Transverse colon (tissue), 4 donors: Measurements from ENCODE around the gene NFATC4. TPM values are rescaled to one million over a fixed set of nuclear protein-coding genes. Genes with fewer than 3 reads are reported as not detected.

ENCODE experiments used
- DNase-seq: peaks from one replicate; pipeline ENCODE4 v3.0.0-alpha.2; 2019
- H3K27ac ChIP-seq, 4 donors: fragments of 200-600 bp; sonication (generic); 2 replicates each; pipeline ENCODE4 v1.5.1; 2016 to 2018; ENCODE audit warnings: inconsistent platforms in 4 of 4
- H3K27me3 ChIP-seq: fragments of 200-600 bp; sonication (generic); 2 replicates; pipeline ENCODE4 v1.5.1; 2017; ENCODE audit warnings: inconsistent platforms
- H3K36me3 ChIP-seq, 4 donors: fragments of 200-600 bp; sonication (generic); 2 replicates each; pipeline ENCODE4 v1.5.1; 2017 to 2019; ENCODE audit warnings: inconsistent platforms in 4 of 4
- H3K4me1 ChIP-seq, 4 donors: fragments of 200-600 bp; sonication (generic); 2 replicates each; pipeline ENCODE4 v1.5.1; 2017 to 2020; ENCODE audit warnings: inconsistent platforms in 4 of 4
- H3K4me3 ChIP-seq, 4 donors: fragments of 200-600 bp; sonication (generic); 1 replicate in 1 of 4; 2 replicates in 3 of 4; pipeline versions ENCODE4 v1.5.1 to v1.6.1; 2017 to 2019; ENCODE audit warnings: inconsistent platforms in 4 of 4
- H3K9me3 ChIP-seq, 2 donors: fragments of 200-600 bp; sonication (generic); 2 replicates each; pipeline ENCODE4 v1.5.1; 2017 to 2019; ENCODE audit warnings: inconsistent platforms in 2 of 2
- CTCF ChIP-seq, 5 experiments: fragments of 200-600 bp in 3 of 5; fragments of 450-650 bp in 2 of 5; sonication (generic) in 3 of 5; IDR thresholded peaks; 1 replicate in 2 of 5; 2 replicates in 3 of 5; pipeline ENCODE4 v1.5.1; 2016 to 2017; ENCODE audit warnings: antibody characterized with exemption in 5 of 5, inconsistent platforms in 3 of 5, mild to moderate bottlenecking in 2 of 5, moderate library complexity in 1 of 5
- EP300 ChIP-seq: sonication (generic); formaldehyde crosslinking; IDR thresholded peaks from one replicate; pipeline ENCODE4 v1.6.1; 2017; ENCODE audit warnings: antibody characterized with exemption, low read depth
- POLR2A ChIP-seq: fragments of 450-650 bp; IDR thresholded peaks from one replicate; pipeline ENCODE4 v1.6.1; 2016; ENCODE audit warnings: antibody characterized with exemption, mild to moderate bottlenecking, moderate library complexity
- POLR2AphosphoS5 ChIP-seq, 3 donors: sonication (generic); formaldehyde crosslinking; IDR thresholded peaks; one replicate each; pipeline ENCODE4 v1.6.1; 2016; ENCODE audit warnings: antibody characterized with exemption in 3 of 3
- WGBS, 2 donors: methylation state at CpG; one replicate each; pipeline ENCODE4 v1.1.5; 2018; ENCODE audit warnings: low coverage in 1 of 2; 5-methylcytosine and 5-hydroxymethylcytosine counted together
- in situ Hi-C, 4 donors: fragments of 200-750 bp; cut with MboI; loops; one replicate each; pipeline versions ENCODE4 v1.15.0 to v1.15.1; 2017; ENCODE audit warnings: low sequenced_read_pairs in 3 of 4, low pct_ligation_motif_present in 1 of 4, low pct_unique_long_range_greater_than_20kb in 1 of 4
- intact Hi-C: fragments of 100-400 bp; cut with DNase I; formaldehyde crosslinking; loops from one replicate; pipeline ENCODE4 v1.15.1; 2023; ENCODE audit warnings: low total_unique reads
- total RNA-seq, 4 donors: library from RNA; depleted of rRNA; stranded (reverse); fragments of >200 nt; gene quantifications; one replicate each; pipeline ENCODE4 v1.1.0, GENCODE V29; 2016

Gene NFATC4
- total RNA-seq, 4 donors from 2014 or later = 13.4 to 58.0 (median 20.9) TPM

GRCh38 chr14:24343795-24344660 lies 24.0 kb upstream of the NFATC4 start:
- DNase-seq = no peak
- Histone ChIP-seq H3K4me1 (peaks cover 0 to 6% (median 1%) of the 10 kb centered on the region in 4 donors), H3K36me3 (no peaks in the 10 kb centered on the region), H3K27ac (no peak overlapping the region), H3K27me3 (no peaks in the 10 kb centered on the region), H3K4me3 (no peak overlapping the region), H3K9me3 (no peaks in the 10 kb centered on the region)
- 67 to 69% methylated on average over 3 to 7 of the region's 7 CpGs for WGBS, 2 donors
- in situ Hi-C loops (loop anchor here in 1 of 4 donors (25.0 kb wide), 1 partner anchor 93 kb away; the partner anchor contains the start of genes CBLN3, KHNYN and SDR39U1), intact Hi-C loops (no loop called here)
- no peak for TF ChIP-seq POLR2AphosphoS5 (IDR thresholded peaks at IDR 0.05)
- TF ChIP-seq EP300 = no peak
- no peak for TF ChIP-seq CTCF (IDR thresholded peaks at IDR 0.05)
- TF ChIP-seq POLR2A = no peak

- in situ Hi-C loops = loop anchor here in 1 of 4 donors (25.0 kb wide), 1 partner anchor 90 kb away; the partner anchor contains the start of genes CBLN3, KHNYN and SDR39U1
- Histone ChIP-seq H3K27ac (no peak overlapping the region), H3K27me3 (peaks cover 4% of the 10 kb centered on the region), H3K36me3 (no peaks in the 10 kb centered on the region), H3K4me1 (peaks cover 0 to 6% (median 0%) of the 10 kb centered on the region in 4 donors), H3K4me3 (no peak overlapping the region), H3K9me3 (no peaks in the 10 kb centered on the region)
- intact Hi-C loops = no loop called here
- DNase-seq = no peak
- no peak for TF ChIP-seq POLR2A
- no peak for TF ChIP-seq EP300
- TF ChIP-seq POLR2AphosphoS5 (IDR thresholded peaks at IDR 0.05) = no peak
- TF ChIP-seq CTCF (IDR thresholded peaks at IDR 0.05) = no peak
- WGBS, 2 donors = 15% methylated on average over 1 of the region's 1 CpG; no CpG with 5 or more reads in 1 of the 2 donors
These were observed 20.9 kb upstream of the NFATC4 start for GRCh38 chr14:24347134-24347533.

GRCh38 chr14:24348186-24348585 lies 19.8 kb upstream of the NFATC4 start:
- no peak for DNase-seq
- Histone ChIP-seq H3K36me3 (no peaks in the 10 kb centered on the region), H3K4me1 (peaks cover 0 to 8% (median 0%) of the 10 kb centered on the region in 4 donors), H3K27me3 (peaks cover 4% of the 10 kb centered on the region), H3K4me3 (no peak overlapping the region), H3K9me3 (no peaks in the 10 kb centered on the region), H3K27ac (no peak overlapping the region)
- TF ChIP-seq POLR2A = no peak
- no peak for TF ChIP-seq EP300
- no peak for TF ChIP-seq CTCF (IDR thresholded peaks at IDR 0.05)
- TF ChIP-seq POLR2AphosphoS5 (IDR thresholded peaks at IDR 0.05) = no peak
- 90 to 96% methylated on average over 2 of the region's 2 CpGs for WGBS, 2 donors
- intact Hi-C loops = no loop called here
- in situ Hi-C loops = loop anchor here in 1 of 4 donors (25.0 kb wide), 1 partner anchor 89 kb away; the partner anchor contains the start of genes CBLN3, KHNYN and SDR39U1

GRCh38 chr14:24349742-24350141 lies 18.2 kb upstream of the NFATC4 start:
- 79 to 84% methylated on average over 5 of the region's 5 CpGs for WGBS, 2 donors
- intact Hi-C loops (no loop called here), in situ Hi-C loops (loop anchor here in 1 of 4 donors (25.0 kb wide), 1 partner anchor 88 kb away; the partner anchor contains the start of genes CBLN3, KHNYN and SDR39U1)
- peaks cover 0 to 15% (median 0%) of the 10 kb centered on the region in 4 donors for H3K4me1 ChIP-seq
- DNase-seq = no peak
- no peak overlapping the region for H3K4me3 ChIP-seq
- peaks cover 4% of the 10 kb centered on the region for H3K27me3 ChIP-seq
- no peaks in the 10 kb centered on the region for H3K36me3 ChIP-seq
- H3K27ac ChIP-seq = no peak overlapping the region
- TF ChIP-seq EP300 = no peak
- no peak for TF ChIP-seq CTCF (IDR thresholded peaks at IDR 0.05)
- no peak for TF ChIP-seq POLR2A
- no peak for TF ChIP-seq POLR2AphosphoS5 (IDR thresholded peaks at IDR 0.05)
- no peaks in the 10 kb centered on the region for H3K9me3 ChIP-seq
